Right lobe of liver (tissue), 4 donors: Measurements from ENCODE around the gene NXPH1.

Experiments
- CTCF ChIP-seq, 4 donors: fragments of 200-600 bp in 3 of 4; fragments of 450-650 bp in 1 of 4; IDR thresholded peaks; one replicate each; pipeline versions ENCODE4 v1.5.1 to v1.8.0; 2016 to 2022; ENCODE audit warnings: antibody characterized with exemption in 4 of 4, mild to moderate bottlenecking in 2 of 4
- POLR2A ChIP-seq: fragments of 450-650 bp; IDR thresholded peaks from one replicate; pipeline ENCODE4 v1.6.1; 2017; ENCODE audit warnings: antibody characterized with exemption, mild to moderate bottlenecking
- donor health status: DM: no; HTN: no; CAD: no.
- donor health status: DM: no; HTN: no; CAD: no.
- donor health status: DM: no; HTN: yes; CAD: no.

GRCh38 chr7:8581842-8582241, 148.4 kb downstream of the NXPH1 start:
- TF ChIP-seq CTCF (IDR thresholded peaks at IDR 0.05) (no peak), POLR2A (no peak)
